Prostate gland (tissue), 2 donors: Measurements from ENCODE around the gene GNG10. TPM values are rescaled to one million over a fixed set of nuclear protein-coding genes. Genes with fewer than 3 reads are reported as not detected.

Experiments
- DNase-seq: peaks from one replicate; pipeline ENCODE4 v3.0.0-alpha.2; 2019; ENCODE audit warnings: low spot score
- H3K27ac ChIP-seq, 2 donors: fragments of 200-600 bp; sonication (generic); 2 replicates each; pipeline ENCODE4 v1.5.1; 2017 to 2019
- H3K27me3 ChIP-seq: fragments of 200-600 bp; sonication (generic); replicated peaks from 2 replicates; pipeline ENCODE4 v1.5.1; 2019; ENCODE audit not compliant: insufficient read depth
- H3K36me3 ChIP-seq, 2 donors: fragments of 200-600 bp; sonication (generic); 1 replicate in 1 of 2; 2 replicates in 1 of 2; pipeline versions ENCODE4 v1.5.1 to v1.8.1; 2017 to 2019
- H3K4me1 ChIP-seq: fragments of 200-600 bp; sonication (generic); replicated peaks from 2 replicates; pipeline ENCODE4 v1.5.1; 2019
- H3K4me3 ChIP-seq, 2 donors: fragments of 200-600 bp; sonication (generic); 2 replicates each; pipeline ENCODE4 v1.5.1; 2017 to 2019
- H3K9me3 ChIP-seq: fragments of 200-600 bp; sonication (generic); 2 replicates; pipeline ENCODE4 v1.5.1; 2017
- CTCF ChIP-seq, 4 experiments: fragments of 200-600 bp in 2 of 4; fragments of 450-650 bp in 2 of 4; sonication (generic) in 2 of 4; IDR thresholded peaks; 1 replicate in 3 of 4; 2 replicates in 1 of 4; pipeline ENCODE4 v1.5.1; 2016 to 2019; ENCODE audit warnings: antibody characterized with exemption in 4 of 4, mild to moderate bottlenecking in 2 of 4, moderate library complexity in 2 of 4
- POLR2A ChIP-seq: fragments of 450-650 bp; IDR thresholded peaks from one replicate; pipeline ENCODE4 v1.6.1; 2016; ENCODE audit warnings: antibody characterized with exemption, mild to moderate bottlenecking
- POLR2AphosphoS5 ChIP-seq: sonication (generic); formaldehyde crosslinking; IDR thresholded peaks from one replicate; pipeline ENCODE4 v1.6.1; 2017; ENCODE audit warnings: antibody characterized with exemption
- WGBS: methylation state at CpG from one replicate; pipeline ENCODE4 v1.1.5; 2018; 5-methylcytosine and 5-hydroxymethylcytosine counted together
- intact Hi-C: fragments of 100-400 bp; cut with DNase I; formaldehyde crosslinking; loops from one replicate; pipeline ENCODE4 v1.14.2; 2022
- total RNA-seq, 2 donors: library from RNA; depleted of rRNA; stranded (reverse); fragments of >200 nt; gene quantifications; one replicate each; pipeline ENCODE4 v1.1.0, GENCODE V29; 2016

The GNG10 gene
- total RNA-seq, 2 donors from 2014 or later = 51.2 to 73.0 TPM

DNA sequence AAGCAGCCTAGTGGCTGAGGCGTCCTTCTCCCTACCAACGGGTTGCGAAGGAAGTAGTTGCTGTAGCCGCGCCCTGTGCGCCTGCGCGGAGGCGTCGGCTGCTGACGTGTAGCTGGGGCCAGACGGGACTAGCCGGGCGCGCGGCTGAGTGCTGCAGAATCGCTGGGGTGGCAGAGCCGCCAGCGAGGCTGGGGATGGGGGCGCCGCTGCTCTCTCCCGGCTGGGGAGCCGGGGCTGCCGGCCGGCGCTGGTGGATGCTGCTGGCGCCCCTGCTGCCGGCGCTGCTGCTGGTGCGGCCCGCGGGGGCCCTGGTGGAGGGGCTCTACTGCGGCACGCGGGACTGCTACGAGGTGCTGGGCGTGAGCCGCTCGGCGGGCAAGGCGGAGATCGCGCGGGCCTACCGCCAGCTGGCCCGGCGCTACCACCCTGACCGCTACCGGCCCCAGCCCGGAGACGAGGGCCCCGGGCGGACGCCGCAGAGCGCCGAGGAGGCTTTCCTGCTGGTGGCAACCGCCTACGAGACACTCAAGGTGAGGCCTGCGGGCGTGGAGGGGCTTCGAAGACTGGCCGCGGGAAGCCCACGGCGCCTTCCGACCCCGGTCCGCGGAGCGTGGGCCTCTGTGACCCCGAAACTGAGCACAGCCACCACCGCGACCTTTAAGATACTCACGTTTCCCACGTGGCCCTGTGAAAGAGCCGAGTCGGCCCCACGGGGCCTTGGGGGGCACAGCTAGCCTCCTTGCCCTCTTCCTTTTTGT, 30.0 kb upstream of the GNG10 start, which contains the start of gene DNAJC25:
Gene DNAJC25, plus strand, starts transcription at position 121 of the 758 bp plus-strand sequence. Its CDS starts 74 bp downstream, at position 195.
- H3K36me3 ChIP-seq = no peaks in the 10 kb centered on the region
- peak within 1 kb of the TSS; percentile 84 to 86 for H3K27ac ChIP-seq
- intact Hi-C loops = no loop called here
- H3K27me3 ChIP-seq = no peaks in the 10 kb centered on the region
- no peaks in the 10 kb centered on the region for H3K9me3 ChIP-seq
- TF ChIP-seq CTCF (IDR thresholded peaks at IDR 0.05) (peak in 1 of 4 experiments; percentile 32), POLR2AphosphoS5 (peak; percentile 99), POLR2A (peak; percentile 100)
- under 1% methylated on average over 44 of the region's 79 CpGs for WGBS
- no peaks in the 10 kb centered on the region for H3K4me1 ChIP-seq
- peak; percentile 97 for DNase-seq
- peak within 1 kb of the TSS; percentile 94 to 97 for H3K4me3 ChIP-seq

GRCh38 chr9:111632060-111632459, 29.3 kb upstream of the GNG10 start:
- H3K27ac ChIP-seq = peak overlapping the region; percentile 84 to 86
- intact Hi-C loops = no loop called here
- TF ChIP-seq POLR2AphosphoS5 = no peak
- DNase-seq = no peak
- no peaks in the 10 kb centered on the region for H3K9me3 ChIP-seq
- peak overlapping the region; percentile 94 to 97 for H3K4me3 ChIP-seq
- 33% methylated on average over 5 of the region's 5 CpGs for WGBS
- H3K4me1 ChIP-seq = no peaks in the 10 kb centered on the region
- H3K27me3 ChIP-seq = no peaks in the 10 kb centered on the region
- no peaks in the 10 kb centered on the region for H3K36me3 ChIP-seq

DNA sequence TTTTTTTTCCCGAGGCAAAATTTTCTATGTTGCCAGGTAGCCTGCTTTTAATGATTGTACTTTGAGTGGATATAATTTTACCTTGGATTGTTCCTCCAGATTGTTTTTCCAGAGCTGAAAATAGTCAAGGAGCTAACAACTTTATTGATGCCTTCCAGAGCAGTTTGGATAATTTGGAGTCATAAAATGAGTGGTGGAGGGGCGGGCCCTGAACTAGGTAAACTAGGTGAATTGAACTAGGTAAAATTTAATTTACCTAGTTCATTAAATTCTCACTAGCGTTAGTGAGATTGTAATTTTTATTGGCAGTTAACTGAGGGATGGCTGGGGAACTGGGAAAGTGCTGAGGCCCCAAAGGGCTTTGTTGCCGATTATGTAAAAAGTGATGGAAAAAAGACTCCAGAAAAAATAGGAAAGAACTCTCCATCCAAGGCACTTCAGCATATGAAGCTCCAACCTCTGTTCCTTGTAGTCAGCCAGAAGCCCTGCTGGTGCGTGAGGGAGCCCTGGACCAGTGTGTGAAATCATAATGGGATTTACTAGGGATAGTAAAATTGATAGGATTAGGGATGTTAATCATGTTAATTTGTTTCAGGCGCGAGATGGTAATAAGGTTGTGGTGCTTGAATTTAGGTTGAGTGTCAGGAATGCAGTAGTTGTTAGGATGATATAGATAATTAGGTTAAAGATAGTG, 28.6 kb upstream of the GNG10 start:
- DNase-seq = no peak
- H3K36me3 ChIP-seq = no peaks in the 10 kb centered on the region
- TF ChIP-seq POLR2A (no peak), POLR2AphosphoS5 (no peak), CTCF (IDR thresholded peaks at IDR 0.05) (no peak)
- 67% methylated on average over 7 of the region's 7 CpGs for WGBS
- intact Hi-C loops = no loop called here
- no peak overlapping the region for H3K27ac ChIP-seq
- no peaks in the 10 kb centered on the region for H3K9me3 ChIP-seq
- peaks cover 4% of the 10 kb centered on the region for H3K4me1 ChIP-seq
- H3K27me3 ChIP-seq = no peaks in the 10 kb centered on the region
- no peak overlapping the region for H3K4me3 ChIP-seq

GRCh38 chr9:111633389-111633736, 28.0 kb upstream of the GNG10 start:
- H3K9me3 ChIP-seq = no peaks in the 10 kb centered on the region
- no peak for DNase-seq
- H3K36me3 ChIP-seq = no peaks in the 10 kb centered on the region
- H3K4me1 ChIP-seq = peaks cover 4% of the 10 kb centered on the region
- H3K4me3 ChIP-seq = no peak overlapping the region
- no peak overlapping the region for H3K27ac ChIP-seq
- TF ChIP-seq POLR2AphosphoS5 (no peak), POLR2A (no peak), CTCF (IDR thresholded peaks at IDR 0.05) (no peak)
- intact Hi-C loops = no loop called here
- WGBS = 68% methylated on average over 1 of the region's 1 CpG
- no peaks in the 10 kb centered on the region for H3K27me3 ChIP-seq

DNA sequence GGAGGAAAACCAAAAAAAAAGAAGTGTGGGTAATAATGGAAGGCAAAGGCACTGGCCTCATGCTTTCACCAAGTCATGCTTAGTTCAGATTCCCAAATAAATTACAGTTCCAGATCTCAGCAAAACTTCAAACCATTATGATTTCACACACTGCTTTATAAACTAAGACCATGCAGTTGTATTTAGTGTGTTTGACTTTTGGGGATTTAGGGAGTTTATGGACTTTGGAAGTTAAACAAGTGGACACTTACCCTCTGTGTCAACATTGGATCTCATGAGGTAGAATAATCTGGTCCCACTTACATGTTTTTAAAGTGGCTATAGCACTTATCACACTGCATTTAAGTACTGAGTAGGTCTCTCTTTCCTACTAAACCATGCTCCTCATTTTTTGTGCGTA, 26.5 kb upstream of the GNG10 start:
- Histone ChIP-seq H3K4me3 (no peak overlapping the region), H3K27ac (no peak overlapping the region), H3K36me3 (no peaks in the 10 kb centered on the region), H3K27me3 (no peaks in the 10 kb centered on the region), H3K9me3 (no peaks in the 10 kb centered on the region), H3K4me1 (peaks cover 4% of the 10 kb centered on the region)
- intact Hi-C loops = no loop called here
- TF ChIP-seq CTCF (IDR thresholded peaks at IDR 0.05) (no peak), POLR2A (no peak), POLR2AphosphoS5 (no peak)
- WGBS = 88% methylated on average over 1 of the region's 1 CpG
- DNase-seq = no peak
